Measurements from ENCODE around the gene OLFM3. TPM values are rescaled to one million over a fixed set of nuclear protein-coding genes. Genes with fewer than 3 reads are reported as not detected.

Gene OLFM3
- total RNA-seq = 19.4 TPM

DNA sequence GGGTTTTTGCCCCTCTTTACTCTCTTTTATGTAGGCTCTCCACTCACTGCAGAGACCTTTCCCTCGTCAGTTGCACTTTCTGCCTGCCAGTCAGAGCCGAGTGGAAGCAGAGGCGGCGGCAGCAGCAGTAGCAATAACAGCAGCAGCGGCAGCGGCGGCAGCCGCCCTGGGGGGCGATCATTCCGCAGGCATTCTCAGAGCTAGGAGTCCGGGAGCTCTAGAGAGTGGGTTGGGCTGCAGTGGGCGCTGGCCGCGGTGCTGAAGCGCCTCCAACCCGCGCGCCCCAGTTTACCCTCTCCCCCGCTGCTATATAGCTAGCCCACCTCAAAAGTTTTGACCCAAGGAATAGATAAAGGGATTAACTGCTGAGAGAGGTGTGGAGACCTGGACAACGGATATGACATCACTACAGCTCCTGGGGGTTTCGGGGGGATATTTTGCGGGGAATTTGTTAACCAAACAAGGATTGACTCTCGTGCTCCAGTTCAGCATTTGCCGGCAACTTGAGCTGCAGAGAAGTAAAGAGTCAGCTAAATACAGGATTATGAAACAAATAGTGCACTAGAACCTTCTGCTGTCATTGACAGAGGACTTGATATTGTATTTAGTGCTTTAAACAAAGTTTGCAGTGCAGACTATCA is at the start of gene OLFM3:
Gene OLFM3, minus strand, starts transcription at position 102 of the 641 bp plus-strand sequence.

